Endothelial cell of umbilical vein (primary cell): Measurements from ENCODE around the gene LAPTM4A. TPM values are rescaled to one million over a fixed set of nuclear protein-coding genes. Genes with fewer than 3 reads are reported as not detected.

Experiments used
- BruUV-seq: library from RNA; stranded (reverse); fragments of 400-500 nt; replicated peaks from 2 replicates; lab custom pipeline; 2021; lab: Mats Ljungman, UMichigan
- CTCF ChIA-PET: fragments of 300-600, 350-600 bp; sonication (Branson Sonifier 250); formaldehyde crosslinking; loops from one replicate; lab custom pipeline; 2021; ENCODE audit warnings: antibody characterized with exemption, inconsistent platforms; lab: Charles Lee
- POLR2A ChIA-PET: fragments of 300-600, 350-600 bp; sonication (Branson Sonifier 250); formaldehyde crosslinking; loops from one replicate; lab custom pipeline; 2021; ENCODE audit warnings: antibody characterized with exemption, inconsistent platforms; lab: Charles Lee
- DNase-seq: peaks from one replicate; pipeline ENCODE4 v3.0.0-alpha.2; 2011; ENCODE audit warnings: low read depth, low spot score
- FAIRE-seq: peaks from 2 replicates; lab custom pipeline; 2011; peaks lifted over from hg19 to GRCh38; lab: Jason Lieb, UNC
- H2AFZ ChIP-seq: 2 replicates; pipeline ENCODE4 v1.6.0; 2012; ENCODE audit warnings: low read depth, low read length, control low read depth, inconsistent platforms
- H3K27ac ChIP-seq: 2 replicates; pipeline ENCODE4 v1.5.1; 2011; ENCODE audit warnings: low read depth, mild to moderate bottlenecking, control low read depth, low read length, moderate library complexity; ENCODE audit not compliant: insufficient read depth
- H3K27me3 ChIP-seq, 2 experiments: 2 replicates each; pipeline versions ENCODE4 v1.6.0 to v1.6.1; 2011; ENCODE audit warnings: low read length in 2 of 2, mixed read lengths in 1 of 2; ENCODE audit not compliant: control insufficient read depth in 2 of 2, insufficient read depth in 2 of 2
- H3K36me3 ChIP-seq, 2 experiments: 2 replicates in 1 of 2; 3 replicates in 1 of 2; pipeline ENCODE4 v1.5.1; 2011; ENCODE audit warnings: low read length in 2 of 2, mild to moderate bottlenecking in 1 of 2, moderate library complexity in 1 of 2; ENCODE audit not compliant: control insufficient read depth in 2 of 2, insufficient read depth in 2 of 2; ENCODE audit errors: extremely low read depth in 1 of 2
- H3K4me1 ChIP-seq: 3 replicates; pipeline ENCODE4 v1.5.1; 2011; ENCODE audit warnings: mild to moderate bottlenecking, low read length; ENCODE audit not compliant: control insufficient read depth, insufficient read depth; ENCODE audit errors: extremely low read depth
- H3K4me2 ChIP-seq: 2 replicates; pipeline ENCODE4 v1.6.1; 2011; ENCODE audit warnings: low read length, control low read depth, mixed read lengths; ENCODE audit not compliant: insufficient read depth
- H3K4me3 ChIP-seq, 3 experiments: fragments of 200-600 bp in 1 of 3; sonication (generic), shearing (Covaris generic) in 1 of 3; replicated peaks in 1 of 3; 2 replicates each; pipeline ENCODE4 v1.5.1; 2011 to 2016; ENCODE audit warnings: control low read depth in 3 of 3, low read length in 3 of 3, mild to moderate bottlenecking in 2 of 3, inconsistent platforms in 1 of 3, low read depth in 1 of 3, moderate library complexity in 1 of 3; ENCODE audit not compliant: insufficient read depth in 1 of 3
- H3K79me2 ChIP-seq: 2 replicates; pipeline ENCODE4 v1.6.0; 2012; ENCODE audit warnings: low read length, inconsistent platforms; ENCODE audit not compliant: control insufficient read depth, insufficient read depth
- H3K9ac ChIP-seq: replicated peaks from 2 replicates; pipeline ENCODE3; 2011; ENCODE audit warnings: low read length, control low read depth; ENCODE audit not compliant: insufficient read depth; ENCODE audit errors: extremely low read depth
- H3K9me1 ChIP-seq: replicated peaks from 3 replicates; pipeline ENCODE4 v1.6.0; 2011; ENCODE audit warnings: mild to moderate bottlenecking, low read length; ENCODE audit not compliant: control insufficient read depth, insufficient read depth; ENCODE audit errors: extremely low read depth
- H3K9me3 ChIP-seq: replicated peaks from 2 replicates; pipeline ENCODE4 v1.5.1; 2012; ENCODE audit warnings: low read length, inconsistent platforms; ENCODE audit not compliant: control insufficient read depth, insufficient read depth
- H4K20me1 ChIP-seq: replicated peaks from 2 replicates; pipeline ENCODE3; 2011; ENCODE audit warnings: mild to moderate bottlenecking, low read length; ENCODE audit not compliant: control insufficient read depth, insufficient read depth; ENCODE audit errors: extremely low read depth
- CTCF ChIP-seq, 2 donors: IDR thresholded peaks; 1 replicate in 1 of 2; 2 replicates in 1 of 2; pipeline ENCODE4 v1.5.1; 2011; ENCODE audit warnings: low read length in 2 of 2, mild to moderate bottlenecking in 2 of 2, moderate library complexity in 2 of 2, control low read depth in 1 of 2, inconsistent platforms in 1 of 2, low read depth in 1 of 2; ENCODE audit not compliant: insufficient read depth in 1 of 2; ENCODE audit errors: extremely low read depth in 1 of 2
- EZH2 ChIP-seq: IDR thresholded peaks from 2 replicates; pipeline ENCODE4 v1.6.1; 2012; ENCODE audit warnings: borderline replicate concordance, low read depth, mild to moderate bottlenecking, moderate library complexity, low read length, inconsistent platforms; ENCODE audit not compliant: severe bottlenecking
- FOS ChIP-seq: IDR thresholded peaks from 2 replicates; pipeline ENCODE4 v1.6.1; 2011; ENCODE audit warnings: mild to moderate bottlenecking, low read length, moderate library complexity, borderline replicate concordance; ENCODE audit not compliant: insufficient read depth
- GATA2 ChIP-seq: IDR thresholded peaks from 2 replicates; pipeline ENCODE4 v1.7.0; 2011; ENCODE audit warnings: low read depth, mild to moderate bottlenecking, moderate library complexity, mixed read lengths, low read length; ENCODE audit not compliant: insufficient read length, insufficient read depth
- JUN ChIP-seq: IDR thresholded peaks from 2 replicates; pipeline ENCODE4 v1.6.1; 2011; ENCODE audit warnings: borderline replicate concordance, low read depth; ENCODE audit not compliant: insufficient read length, insufficient read depth
- MYC ChIP-seq: IDR thresholded peaks from one replicate; pipeline ENCODE4 v1.6.1; 2011; ENCODE audit warnings: mild to moderate bottlenecking, low read depth, low read length
- POLR2A ChIP-seq: IDR thresholded peaks from 2 replicates; pipeline ENCODE4 v1.6.1; 2012; ENCODE audit warnings: low read depth, mild to moderate bottlenecking, control low read depth, low read length
- POLR2AphosphoS5 ChIP-seq: IDR thresholded peaks from 2 replicates; pipeline ENCODE4 v1.6.1; 2012; ENCODE audit warnings: low read depth, mild to moderate bottlenecking, control low read depth, low read length, moderate library complexity; ENCODE audit not compliant: insufficient read depth
- dilution Hi-C: fragments of 300-500 bp; cut with MboI; formaldehyde crosslinking; loops from one replicate; pipeline ENCODE4 v1.15.0; 2019; ENCODE audit warnings: low sequenced_read_pairs; ENCODE audit not compliant: extremely low pct_ligation_motif_present
- intact Hi-C: fragments of 100-400 bp; cut with micrococcal nuclease; formaldehyde crosslinking; loops from one replicate; pipeline ENCODE4 v1.10.0; 2022
- polyA plus RNA-seq, 4 experiments: library from polyadenylated mRNA; depleted of rRNA in 3 of 4; stranded (reverse) in 3 of 4; unstranded in 1 of 4; fragments of >200 nt; gene quantifications; 2 replicates each; pipeline versions ENCODE4 v1.2.1 to v1.2.3, GENCODE V29; 2011 to 2012; ENCODE audit warnings: missing spikeins in 1 of 4
- total RNA-seq: library from RNA; stranded (reverse); gene quantifications from 2 replicates; pipeline ENCODE4 v1.2.3, GENCODE V29; 2021
- TF ChIP-seq, protein P1 (sequence below): IDR thresholded peaks from 2 replicates; pipeline ENCODE4 v1.6.1; 2011; ENCODE audit not compliant: insufficient read depth, insufficient read length

The LAPTM4A gene
- total and polyA plus RNA-seq, 2 donors (not counting 3 experiments of a cell fraction or from before 2014, with no cell fraction given), result 155 to 427 TPM

GRCh38 chr2:20079546-20080115 is 28.2 kb upstream of the LAPTM4A start:
- Histone ChIP-seq H3K36me3 (no peaks in the 10 kb centered on the region), H3K4me1 (no peaks in the 10 kb centered on the region), H3K4me3 (no peak overlapping the region), H3K4me2 (no peak overlapping the region), H3K9me1 (no peaks in the 10 kb centered on the region), H2AFZ (no peak overlapping the region), H3K9me3 (no peaks in the 10 kb centered on the region), H3K27me3 (peaks cover 3 to 11% of the 10 kb centered on the region in 2 experiments), H3K9ac (no peak overlapping the region), H3K27ac (no peak overlapping the region), H3K79me2 (no peaks in the 10 kb centered on the region), H4K20me1 (no peaks in the 10 kb centered on the region)
- POLR2A ChIA-PET, result no interaction called here
- dilution Hi-C loops (no loop called here), intact Hi-C loops (no loop called here)
- CTCF ChIA-PET, result interaction anchor here (1.9 to 3.0 kb wide), 2 partner anchors 64 kb away, joined by 5 to 16 read pairs; no protein-coding TSS in a partner anchor
- no peak for DNase-seq
- TF ChIP-seq CTCF (IDR thresholded peaks at IDR 0.05; ENCODE audit: extremely low read depth in 1 of 2, insufficient read depth in 1 of 2, low read depth in 1 of 2, low read length in 2 of 2) (no peak), GATA2 (no peak), JUN (no peak), FOS (no peak), POLR2A (no peak), MYC (no peak), POLR2AphosphoS5 (no peak), EZH2 (no peak)
- TF ChIP-seq, protein P1, sequence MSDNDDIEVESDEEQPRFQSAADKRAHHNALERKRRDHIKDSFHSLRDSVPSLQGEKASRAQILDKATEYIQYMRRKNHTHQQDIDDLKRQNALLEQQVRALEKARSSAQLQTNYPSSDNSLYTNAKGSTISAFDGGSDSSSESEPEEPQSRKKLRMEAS, result no peak
- no TSS peak for BruUV-seq
- FAIRE-seq, result no peak
